Measurements from ENCODE around the gene MYO5C.

Gene MYO5C

DNA sequence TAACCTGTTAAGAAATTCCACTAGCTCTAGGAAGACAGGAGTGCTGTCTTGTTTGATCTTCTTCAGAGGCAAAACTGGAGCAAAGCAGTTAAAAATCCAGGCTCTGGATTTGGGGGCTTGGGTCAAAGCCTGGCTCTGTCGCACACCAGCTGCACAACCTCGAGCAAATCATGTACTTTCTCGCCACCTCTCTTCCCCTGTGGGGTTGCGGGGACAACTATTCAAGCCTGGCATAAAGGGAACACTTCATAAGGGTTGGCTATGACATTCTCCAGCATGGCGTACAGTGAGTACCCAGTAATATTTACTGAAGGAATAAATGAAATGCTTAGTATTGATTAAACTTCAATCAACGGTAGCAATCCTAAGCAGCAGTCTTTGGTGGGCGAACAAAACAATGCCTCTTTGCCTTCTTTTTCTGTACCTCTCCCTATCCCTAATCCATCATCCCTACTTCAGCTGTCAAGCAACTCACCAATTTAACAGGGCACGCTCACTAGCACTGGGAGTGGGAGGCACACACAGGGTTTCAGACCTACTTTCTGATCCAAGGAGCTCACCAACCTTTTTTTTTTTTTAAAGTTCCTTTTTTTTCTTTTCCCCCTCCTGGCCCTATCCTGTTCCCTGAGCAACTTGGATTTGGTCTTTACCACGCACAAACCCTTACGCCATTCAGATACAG is 137.4 kb downstream of the MYO5C start:
- H3K36me3 Mint-ChIP-seq (ENCODE audit: low read depth) = peaks cover 4% of the 10 kb centered on the region
- H3K4me1 Mint-ChIP-seq = peaks cover 5% of the 10 kb centered on the region
- H3K4me3 Mint-ChIP-seq = no peak overlapping the region
- H3K27me3 Mint-ChIP-seq (ENCODE audit: low read depth) = peaks cover 3% of the 10 kb centered on the region
- TF ChIP-seq, protein P1, sequence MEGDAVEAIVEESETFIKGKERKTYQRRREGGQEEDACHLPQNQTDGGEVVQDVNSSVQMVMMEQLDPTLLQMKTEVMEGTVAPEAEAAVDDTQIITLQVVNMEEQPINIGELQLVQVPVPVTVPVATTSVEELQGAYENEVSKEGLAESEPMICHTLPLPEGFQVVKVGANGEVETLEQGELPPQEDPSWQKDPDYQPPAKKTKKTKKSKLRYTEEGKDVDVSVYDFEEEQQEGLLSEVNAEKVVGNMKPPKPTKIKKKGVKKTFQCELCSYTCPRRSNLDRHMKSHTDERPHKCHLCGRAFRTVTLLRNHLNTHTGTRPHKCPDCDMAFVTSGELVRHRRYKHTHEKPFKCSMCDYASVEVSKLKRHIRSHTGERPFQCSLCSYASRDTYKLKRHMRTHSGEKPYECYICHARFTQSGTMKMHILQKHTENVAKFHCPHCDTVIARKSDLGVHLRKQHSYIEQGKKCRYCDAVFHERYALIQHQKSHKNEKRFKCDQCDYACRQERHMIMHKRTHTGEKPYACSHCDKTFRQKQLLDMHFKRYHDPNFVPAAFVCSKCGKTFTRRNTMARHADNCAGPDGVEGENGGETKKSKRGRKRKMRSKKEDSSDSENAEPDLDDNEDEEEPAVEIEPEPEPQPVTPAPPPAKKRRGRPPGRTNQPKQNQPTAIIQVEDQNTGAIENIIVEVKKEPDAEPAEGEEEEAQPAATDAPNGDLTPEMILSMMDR (IDR thresholded peaks at IDR 0.05; ENCODE audit: unreplicated experiment in 3 of 3) = no peak
- no peaks in the 10 kb centered on the region for H3K9me3 Mint-ChIP-seq
- no peak overlapping the region for H3K27ac Mint-ChIP-seq

DNA sequence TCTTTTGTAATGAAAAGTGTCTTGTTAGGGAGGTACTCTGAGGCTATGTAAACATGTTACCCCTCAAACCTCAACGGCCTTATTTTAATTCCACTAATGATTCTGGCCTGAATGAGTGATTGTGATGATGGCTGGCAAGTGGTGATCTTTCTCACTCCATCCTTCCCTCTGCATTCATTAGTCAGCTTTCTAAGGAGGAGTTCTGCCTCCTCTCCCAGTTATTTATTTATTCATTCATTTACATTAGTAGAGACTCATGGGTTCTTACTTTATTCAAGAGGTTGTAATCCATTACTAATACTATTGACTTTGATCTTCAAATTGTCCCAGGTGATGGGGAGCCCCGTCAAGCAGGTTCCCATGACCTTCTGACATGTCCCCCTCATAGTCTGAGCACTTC is 139.7 kb downstream of the MYO5C start:
- no peaks in the 10 kb centered on the region for H3K9me3 Mint-ChIP-seq
- H3K4me3 Mint-ChIP-seq = no peak overlapping the region
- peaks cover 5% of the 10 kb centered on the region for H3K4me1 Mint-ChIP-seq
- no peaks in the 10 kb centered on the region for H3K36me3 Mint-ChIP-seq (ENCODE audit: low read depth)
- TF ChIP-seq, protein P1 (IDR thresholded peaks at IDR 0.05; ENCODE audit: unreplicated experiment in 3 of 3) = no peak
- peaks cover 3% of the 10 kb centered on the region for H3K27me3 Mint-ChIP-seq (ENCODE audit: low read depth)
- no peak overlapping the region for H3K27ac Mint-ChIP-seq

DNA sequence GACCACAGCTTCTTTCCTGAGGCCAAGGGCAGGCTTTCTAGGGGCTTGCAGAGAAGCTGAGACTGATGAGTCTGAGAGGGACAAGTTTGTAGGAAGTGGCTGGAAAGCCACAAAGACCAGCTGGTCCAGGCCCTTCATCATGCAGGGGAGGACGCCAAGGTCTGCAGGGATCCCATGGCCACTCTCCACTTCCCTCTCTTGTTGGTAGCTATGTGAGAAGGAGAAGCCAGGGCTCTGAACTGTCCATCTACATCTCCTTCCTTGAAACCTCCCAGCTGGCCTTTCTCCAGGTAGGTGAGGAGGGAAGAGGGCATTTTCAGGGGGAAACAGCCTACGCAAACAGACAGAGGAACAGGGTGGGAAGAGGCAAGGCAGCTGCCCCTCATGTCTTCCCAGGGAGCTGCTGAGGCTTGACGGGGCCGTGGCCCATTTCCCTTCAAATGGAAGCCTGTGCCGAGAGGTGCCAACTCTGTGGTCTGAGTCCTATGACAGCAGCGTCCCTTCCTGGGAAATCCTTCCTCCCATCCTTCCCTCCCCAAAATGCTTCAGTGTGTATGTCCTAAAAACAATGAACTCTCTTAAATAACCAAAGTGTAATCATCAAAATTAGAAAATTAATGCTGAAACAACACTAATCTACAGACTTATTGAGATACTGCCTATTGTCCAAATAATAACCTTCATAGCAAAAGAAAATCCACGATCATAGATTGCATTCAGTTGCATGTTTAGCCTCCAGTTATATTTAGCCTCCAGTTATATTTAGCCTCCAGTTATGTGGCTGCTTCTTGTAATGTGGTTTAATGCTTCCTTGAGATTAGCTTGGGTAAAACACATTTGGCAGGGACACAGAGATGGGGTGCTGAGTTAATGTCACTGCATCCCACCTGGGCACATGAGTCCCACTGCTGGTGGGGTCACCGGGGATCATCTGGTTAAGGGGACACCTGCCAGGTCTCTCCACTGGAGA is 140.4 kb downstream of the MYO5C start:
- H3K27ac Mint-ChIP-seq = no peak overlapping the region
- peaks cover 3% of the 10 kb centered on the region for H3K27me3 Mint-ChIP-seq (ENCODE audit: low read depth)
- TF ChIP-seq, protein P1 (IDR thresholded peaks at IDR 0.05; ENCODE audit: unreplicated experiment in 3 of 3) = no peak
- H3K36me3 Mint-ChIP-seq (ENCODE audit: low read depth) = no peaks in the 10 kb centered on the region
- no peaks in the 10 kb centered on the region for H3K9me3 Mint-ChIP-seq
- H3K4me1 Mint-ChIP-seq = peaks cover 5% of the 10 kb centered on the region
- no peak overlapping the region for H3K4me3 Mint-ChIP-seq

DNA sequence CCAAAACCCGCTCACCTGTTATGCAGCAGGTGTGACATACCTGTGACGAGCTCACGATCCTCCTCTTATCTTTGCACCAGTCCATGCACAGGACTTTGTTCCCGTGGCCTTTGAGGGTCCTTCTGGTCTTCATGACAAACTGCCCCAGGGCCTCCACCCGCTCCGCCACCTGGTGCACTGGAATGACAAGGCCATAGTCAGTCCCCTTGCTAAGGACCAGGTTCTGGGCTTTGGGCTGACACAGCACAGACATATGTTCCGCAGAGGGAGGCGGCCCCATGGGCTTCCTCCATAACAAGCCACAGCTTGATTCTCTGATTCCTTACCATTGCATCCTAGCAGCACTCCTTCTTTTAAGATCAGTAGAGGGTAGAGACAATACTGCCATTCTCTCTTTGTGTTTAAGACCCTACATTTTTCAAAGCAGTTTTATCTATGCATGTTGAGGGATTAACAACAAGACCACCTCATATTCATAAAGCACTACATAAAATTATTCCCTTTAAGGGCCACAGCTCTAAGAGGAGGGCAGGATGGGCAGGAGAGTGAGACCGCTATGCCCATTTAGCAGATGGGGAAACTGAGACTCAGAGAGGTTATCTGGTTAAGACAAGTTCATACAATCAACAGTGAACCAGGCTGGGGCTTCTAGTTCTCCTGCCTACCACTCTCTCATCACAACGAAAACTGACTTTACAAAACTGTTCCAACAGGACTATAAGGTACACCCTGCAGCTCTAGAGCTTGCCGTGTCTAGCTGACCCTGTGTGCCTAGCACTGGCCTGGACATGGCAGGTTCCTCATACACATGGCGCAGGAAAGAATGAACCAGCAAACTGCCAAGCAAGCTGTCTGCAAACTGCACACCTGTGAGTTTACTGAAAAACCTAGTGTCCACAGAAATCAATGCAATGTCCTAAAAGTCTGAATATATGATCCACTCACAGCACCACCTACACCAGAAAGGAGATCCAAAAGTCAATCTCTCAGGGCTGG is 141.4 kb downstream of the MYO5C start:
- H3K4me3 Mint-ChIP-seq = no peak overlapping the region
- H3K4me1 Mint-ChIP-seq = peaks cover 5% of the 10 kb centered on the region
- H3K36me3 Mint-ChIP-seq (ENCODE audit: low read depth) = no peaks in the 10 kb centered on the region
- H3K27ac Mint-ChIP-seq = no peak overlapping the region
- H3K9me3 Mint-ChIP-seq = no peaks in the 10 kb centered on the region
- TF ChIP-seq, protein P1 (IDR thresholded peaks at IDR 0.05; ENCODE audit: unreplicated experiment in 3 of 3) = no peak
- H3K27me3 Mint-ChIP-seq (ENCODE audit: low read depth) = peaks cover 7% of the 10 kb centered on the region

DNA sequence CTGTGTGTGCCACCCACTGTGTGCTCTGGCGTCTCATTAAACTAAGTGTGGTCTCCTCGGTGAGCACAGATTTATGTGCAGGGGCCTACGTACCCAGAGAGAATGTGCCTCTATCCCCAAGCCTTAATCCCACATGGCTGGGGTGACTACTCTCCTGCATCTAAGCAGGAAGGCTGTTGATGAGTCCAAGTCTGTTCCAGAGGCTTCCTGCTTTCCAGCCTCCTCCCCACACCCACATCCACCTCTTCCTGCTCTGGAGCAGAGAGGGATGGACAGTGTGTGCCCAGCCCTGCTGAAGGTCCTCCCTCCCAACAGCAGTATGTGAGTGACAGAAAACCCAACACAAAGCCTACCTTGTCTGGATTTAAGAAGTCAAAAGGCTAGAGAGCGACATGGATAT is 144.3 kb downstream of the MYO5C start:
- Mint-ChIP-seq H3K4me3 (no peak overlapping the region), H3K27me3 (ENCODE audit: low read depth) (peaks cover 3% of the 10 kb centered on the region), H3K27ac (no peak overlapping the region), H3K4me1 (peaks cover 5% of the 10 kb centered on the region), H3K36me3 (ENCODE audit: low read depth) (peaks cover 1% of the 10 kb centered on the region), H3K9me3 (no peaks in the 10 kb centered on the region)
- TF ChIP-seq, protein P1 (IDR thresholded peaks at IDR 0.05; ENCODE audit: unreplicated experiment in 3 of 3) = no peak

All from nephron (organoid).